IMR-90 (cell line): ENCODE measurements around the gene TBXAS1. TPM values are rescaled to one million over a fixed set of nuclear protein-coding genes. Genes with fewer than 3 reads are reported as not detected.
A peak's percentile ranks its signal among the peaks of the same experiment; 100 is the strongest.

Experiments used
- ATAC-seq: fragments of 200-7000 bp; cut with Tn5 transposase; 2 replicates; pipeline ENCODE4 v1.9.1; 2020; ENCODE audit warnings: low read depth, mild to moderate bottlenecking, moderate library complexity
- BruUV-seq: library from RNA; stranded (reverse); fragments of 400-500 nt; replicated peaks from 2 replicates; lab custom pipeline; 2021; lab: Mats Ljungman, UMichigan
- CTCF ChIA-PET: fragments of 300-600 bp; formaldehyde crosslinking; extraction: SDS; loops from one replicate; lab custom pipeline; 2021; ENCODE audit warnings: antibody characterized with exemption; lab: Yijun Ruan, JAX
- POLR2A ChIA-PET: fragments of 300-600 bp; sonication (Branson Sonifier 250); formaldehyde crosslinking; loops from one replicate; lab custom pipeline; 2022; ENCODE audit warnings: antibody characterized with exemption; ENCODE audit not compliant: unreplicated experiment; lab: Charles Lee
- DNase-seq: peaks from one replicate; pipeline ENCODE4 v3.0.0; 2013
- H2AFZ ChIP-seq: replicated peaks from 2 replicates; pipeline ENCODE3; 2013; ENCODE audit warnings: low read length, mild to moderate bottlenecking; ENCODE audit not compliant: poor library complexity
- H2AK5ac ChIP-seq: 2 replicates; pipeline ENCODE4 v1.6.1; 2013; ENCODE audit warnings: low read depth, low read length, inconsistent platforms
- H2AK9ac ChIP-seq: replicated peaks from 2 replicates; pipeline ENCODE3; 2013; ENCODE audit warnings: mild to moderate bottlenecking, low read depth, low read length, moderate library complexity; ENCODE audit not compliant: poor library complexity
- H2BK120ac ChIP-seq: 2 replicates; pipeline ENCODE4 v1.6.1; 2013; ENCODE audit warnings: low read depth, low read length, inconsistent platforms
- H2BK15ac ChIP-seq: 3 replicates; pipeline ENCODE4 v1.6.1; 2013; ENCODE audit warnings: low read depth, low read length, inconsistent platforms
- H2BK20ac ChIP-seq: 2 replicates; pipeline ENCODE4 v1.6.1; 2013; ENCODE audit warnings: low read depth, mild to moderate bottlenecking, inconsistent platforms, low read length, moderate library complexity
- H2BK5ac ChIP-seq: 2 replicates; pipeline ENCODE4 v1.6.1; 2013; ENCODE audit warnings: mild to moderate bottlenecking, low read depth, low read length, inconsistent platforms; ENCODE audit not compliant: poor library complexity, severe bottlenecking
- H3K14ac ChIP-seq: replicated peaks from 2 replicates; pipeline ENCODE4 v1.6.1; 2013; ENCODE audit warnings: low read depth, low read length, inconsistent platforms
- H3K18ac ChIP-seq: 2 replicates; pipeline ENCODE4 v1.6.1; 2013; ENCODE audit warnings: low read depth, low read length, control low read depth
- H3K23ac ChIP-seq: 2 replicates; pipeline ENCODE4 v1.6.1; 2013; ENCODE audit warnings: low read depth, low read length, inconsistent platforms
- H3K27ac ChIP-seq: 2 replicates; pipeline ENCODE4 v1.5.1; 2013; ENCODE audit warnings: mild to moderate bottlenecking, control low read depth, low read length; ENCODE audit not compliant: insufficient read depth
- H3K27me3 ChIP-seq: 2 replicates; pipeline ENCODE4 v1.6.1; 2013; ENCODE audit warnings: low read length; ENCODE audit not compliant: control insufficient read depth, insufficient read depth
- H3K36me3 ChIP-seq: 2 replicates; pipeline ENCODE4 v1.6.1; 2013; ENCODE audit warnings: low read length, mixed read lengths; ENCODE audit not compliant: control insufficient read depth, insufficient read depth
- H3K4ac ChIP-seq: 2 replicates; pipeline ENCODE4 v1.6.1; 2013; ENCODE audit warnings: low read depth, low read length, inconsistent platforms
- H3K4me1 ChIP-seq: 2 replicates; pipeline ENCODE4 v1.6.1; 2013; ENCODE audit warnings: low read length, mixed read lengths; ENCODE audit not compliant: control insufficient read depth, insufficient read depth
- H3K4me2 ChIP-seq: 2 replicates; pipeline ENCODE4 v1.6.1; 2013; ENCODE audit warnings: low read depth, mild to moderate bottlenecking, control low read depth, low read length, moderate library complexity
- H3K4me3 ChIP-seq: 2 replicates; pipeline ENCODE4 v1.5.1; 2013; ENCODE audit warnings: low read depth, mild to moderate bottlenecking, control low read depth, low read length, moderate library complexity; ENCODE audit not compliant: insufficient read depth
- H3K56ac ChIP-seq: 2 replicates; pipeline ENCODE4 v1.6.1; 2013; ENCODE audit warnings: low read length, inconsistent platforms; ENCODE audit not compliant: insufficient read depth; ENCODE audit errors: extremely low read depth
- H3K79me1 ChIP-seq, 2 experiments: 2 replicates each; pipeline ENCODE4 v1.6.1; 2013; ENCODE audit warnings: low read length in 2 of 2, inconsistent platforms in 1 of 2, low read depth in 1 of 2
- H3K9ac ChIP-seq: 2 replicates; pipeline ENCODE4 v1.6.1; 2013; ENCODE audit warnings: low read depth, low read length, control low read depth
- H3K9me1 ChIP-seq: 2 replicates; pipeline ENCODE4 v1.6.1; 2013; ENCODE audit warnings: low read length, inconsistent platforms; ENCODE audit not compliant: insufficient read depth
- H3K9me3 ChIP-seq: 2 replicates; pipeline ENCODE4 v1.6.1; 2013; ENCODE audit warnings: low read length; ENCODE audit not compliant: control insufficient read depth, insufficient read depth
- H4K20me1 ChIP-seq: 2 replicates; pipeline ENCODE4 v1.6.1; 2013; ENCODE audit warnings: low read length, inconsistent platforms; ENCODE audit not compliant: insufficient read depth
- H4K5ac ChIP-seq: 2 replicates; pipeline ENCODE4 v1.6.1; 2013; ENCODE audit warnings: mild to moderate bottlenecking, low read depth, low read length, control low read depth
- H4K8ac ChIP-seq, 2 experiments: 2 replicates each; pipeline ENCODE4 v1.6.1; 2013; ENCODE audit warnings: low read depth in 2 of 2, low read length in 2 of 2, control low read depth in 1 of 2, inconsistent platforms in 1 of 2
- H4K91ac ChIP-seq: 2 replicates; pipeline ENCODE4 v1.6.1; 2013; ENCODE audit warnings: low read depth, low read length, inconsistent platforms; ENCODE audit not compliant: insufficient read depth
- CHD1 ChIP-seq: IDR thresholded peaks from 2 replicates; pipeline ENCODE4 v1.6.1; 2012; ENCODE audit warnings: low read depth, low read length, improper control_type of control experiment
- CTCF ChIP-seq: conservative IDR thresholded peaks from 2 replicates; pipeline ENCODE4 v1.5.1; 2012; ENCODE audit warnings: mild to moderate bottlenecking, low read depth, low read length, improper control_type of control experiment
- MAZ ChIP-seq: IDR thresholded peaks from 2 replicates; pipeline ENCODE4 v1.6.1; 2012; ENCODE audit warnings: low read depth, mild to moderate bottlenecking, low read length, improper control_type of control experiment, moderate library complexity, borderline replicate concordance
- MXI1 ChIP-seq: IDR thresholded peaks from 2 replicates; pipeline ENCODE4 v1.6.1; 2012; ENCODE audit warnings: low read depth, mild to moderate bottlenecking, low read length, moderate library complexity, borderline replicate concordance
- NFE2L2 ChIP-seq: fragments of 150-350 bp; IDR thresholded peaks from 2 replicates; pipeline ENCODE4 v1.6.1; 2016; ENCODE audit warnings: low read depth, mild to moderate bottlenecking, low read length
- RFX5 ChIP-seq: IDR thresholded peaks from 2 replicates; pipeline ENCODE4 v1.8.0; 2012; ENCODE audit warnings: low read depth, mild to moderate bottlenecking, low read length, moderate library complexity
- WGBS, 2 experiments: methylation state at CpG; one replicate each; pipeline versions ENCODE4 v1.1.5 to v1.1.7; 2013; ENCODE audit warnings: missing lambda C conversion rate in 2 of 2; ENCODE audit not compliant: insufficient read length in 1 of 2; ENCODE audit errors: extremely low coverage in 2 of 2; 5-methylcytosine and 5-hydroxymethylcytosine counted together
- dilution Hi-C: fragments of 300-500 bp; cut with HindIII; formaldehyde crosslinking; loops from one replicate; pipeline ENCODE4 v1.14.3; 2018; ENCODE audit warnings: low sequenced_read_pairs; ENCODE audit not compliant: unreplicated experiment
- in situ Hi-C: fragments of 300-500 bp; cut with MboI; formaldehyde crosslinking; loops from 3 replicates; pipeline ENCODE4 v1.14.3; 2019; ENCODE audit warnings: low sequenced_read_pairs, inconsistent platforms, mixed read lengths
- intact Hi-C: fragments of 100-400 bp; cut with micrococcal nuclease; formaldehyde crosslinking; loops from 2 replicates; pipeline ENCODE4 v1.10.0; 2022
- polyA plus RNA-seq, 3 experiments: library from polyadenylated mRNA; depleted of rRNA; stranded (reverse); fragments of >200 nt; gene quantifications; 2 replicates each; pipeline ENCODE4 v1.2.3, GENCODE V29; 2012; ENCODE audit warnings: low replicate concordance in 1 of 3
- total RNA-seq: library from RNA; depleted of rRNA; stranded (reverse); fragments of >200 nt; gene quantifications from 2 replicates; pipeline ENCODE4 v1.2.3, GENCODE V29; 2012

The TBXAS1 gene
- total and polyA plus RNA-seq, 2 of the 4 experiments (the other 2 are of a cell fraction) = 5.9 to 10.8 TPM

- H3K4me3 ChIP-seq = peak overlapping the region; percentile 67
- H2BK5ac ChIP-seq = no peak overlapping the region
- H2BK20ac ChIP-seq = no peak overlapping the region
- H4K8ac ChIP-seq = peak overlapping the region; percentile 76 to 98; a peak in 2 of 4 replicates
- peaks cover 21% of the 10 kb centered on the region for H3K4me1 ChIP-seq
- ChIA-PET CTCF (no interaction called here), POLR2A (no interaction called here)
- H3K27ac ChIP-seq = no peak overlapping the region; the same call in 1 of the 2 replicates
- peak overlapping the region; percentile 90 for H2AK9ac ChIP-seq
- no peaks in the 10 kb centered on the region for H3K27me3 ChIP-seq
- peak overlapping the region; percentile 49; the same call in 1 of the 2 replicates for H2AK5ac ChIP-seq
- no peaks in the 10 kb centered on the region for H3K36me3 ChIP-seq
- no peak overlapping the region; the same call in 1 of the 2 replicates for H2BK120ac ChIP-seq
- 0 out of 2 replicates have a peak overlapping the region, but pooled peaks have one; percentile 24 for H3K23ac ChIP-seq
- H3K9ac ChIP-seq = peak overlapping the region; percentile 47; the same call in 1 of the 2 replicates
- WGBS, 2 experiments = 43% methylated on average over 4 of the region's 32 CpGs; no CpG with 5 or more reads in 1 of the 2 experiments
- H3K14ac ChIP-seq = peak overlapping the region; percentile 76; the same call in 1 of the 2 replicates
- H3K79me1 ChIP-seq = peaks cover 24 to 52% of the 10 kb centered on the region in 2 experiments; a peak in 3 of 4 replicates
- H2AFZ ChIP-seq = peak overlapping the region; percentile 96
- peak overlapping the region; percentile 22 for H4K5ac ChIP-seq
- DNase-seq = no peak
- dilution Hi-C loops (no loop called here), in situ Hi-C loops (no loop called here), intact Hi-C loops (no loop called here)
- no peak overlapping the region; the same call in 1 of the 2 replicates for H3K56ac ChIP-seq
- ATAC-seq = no peak
- TF ChIP-seq MXI1 (no peak), MAZ (no peak), NFE2L2 (no peak), CHD1 (no peak), RFX5 (no peak), CTCF (no peak)
- H3K4me2 ChIP-seq = peak overlapping the region; percentile 81
- H3K9me3 ChIP-seq = peaks cover 2% of the 10 kb centered on the region; the same call in 1 of the 2 replicates
- no peak overlapping the region for H2BK15ac ChIP-seq
- peak overlapping the region; percentile 46; the same call in 1 of the 2 replicates for H4K91ac ChIP-seq
- BruUV-seq = no TSS peak
- H3K18ac ChIP-seq = no peak overlapping the region
- peak overlapping the region; percentile 54 for H3K4ac ChIP-seq
- H4K20me1 ChIP-seq = peaks cover 8% of the 10 kb centered on the region; the same call in 1 of the 2 replicates
- H3K9me1 ChIP-seq = peaks cover 27% of the 10 kb centered on the region
Measured at GRCh38 chr7:140062118-140062527, 233.1 kb downstream of the TBXAS1 start.
